CD1c-positive myeloid dendritic cell (primary cell): Measurements from ENCODE around the gene SPEN.
A peak's percentile ranks its signal among the peaks of the same experiment; 100 is the strongest.
"Not testable (repeated sequence)": the region's sequence is repeated elsewhere in the genome, so short reads cannot be mapped to it uniquely, and the experiment has no call there.

Experiments
- DNase-seq: peaks from one replicate; pipeline ENCODE4 v3.0.0-alpha.2; 2016; ENCODE audit errors: extremely low spot score

The SPEN gene

GRCh38 chr1:15834406-15835204 is 12.9 kb upstream of the SPEN start:
- peak; percentile 93 for DNase-seq

DNA sequence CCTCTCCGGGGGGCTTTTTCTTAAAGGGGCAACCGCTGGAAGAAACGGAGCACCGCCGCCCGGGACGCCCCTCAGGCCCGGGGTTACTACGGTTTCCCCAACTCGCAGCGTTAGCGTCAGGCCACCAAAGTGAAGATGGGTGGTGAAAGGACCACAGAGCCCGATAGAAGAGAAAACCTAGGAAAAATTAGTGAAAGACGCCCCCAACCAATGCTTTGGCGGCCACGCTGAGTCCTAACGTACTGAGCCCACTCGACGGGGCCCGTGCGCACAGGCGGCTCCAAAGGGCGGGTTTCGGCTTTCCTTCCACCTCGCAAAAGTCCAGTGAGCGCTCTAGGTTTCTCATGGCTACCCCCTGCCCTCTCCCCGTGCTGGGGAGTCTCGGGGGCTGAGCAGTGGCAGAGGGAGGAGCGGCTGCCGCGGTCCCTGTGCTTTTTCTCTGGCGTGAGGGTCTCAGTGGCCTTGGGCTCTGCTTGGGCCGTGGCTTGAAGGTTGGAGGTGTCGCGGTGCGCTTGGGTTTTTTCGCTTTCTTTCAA is 12.2 kb upstream of the SPEN start:
- DNase-seq: no peak

DNA sequence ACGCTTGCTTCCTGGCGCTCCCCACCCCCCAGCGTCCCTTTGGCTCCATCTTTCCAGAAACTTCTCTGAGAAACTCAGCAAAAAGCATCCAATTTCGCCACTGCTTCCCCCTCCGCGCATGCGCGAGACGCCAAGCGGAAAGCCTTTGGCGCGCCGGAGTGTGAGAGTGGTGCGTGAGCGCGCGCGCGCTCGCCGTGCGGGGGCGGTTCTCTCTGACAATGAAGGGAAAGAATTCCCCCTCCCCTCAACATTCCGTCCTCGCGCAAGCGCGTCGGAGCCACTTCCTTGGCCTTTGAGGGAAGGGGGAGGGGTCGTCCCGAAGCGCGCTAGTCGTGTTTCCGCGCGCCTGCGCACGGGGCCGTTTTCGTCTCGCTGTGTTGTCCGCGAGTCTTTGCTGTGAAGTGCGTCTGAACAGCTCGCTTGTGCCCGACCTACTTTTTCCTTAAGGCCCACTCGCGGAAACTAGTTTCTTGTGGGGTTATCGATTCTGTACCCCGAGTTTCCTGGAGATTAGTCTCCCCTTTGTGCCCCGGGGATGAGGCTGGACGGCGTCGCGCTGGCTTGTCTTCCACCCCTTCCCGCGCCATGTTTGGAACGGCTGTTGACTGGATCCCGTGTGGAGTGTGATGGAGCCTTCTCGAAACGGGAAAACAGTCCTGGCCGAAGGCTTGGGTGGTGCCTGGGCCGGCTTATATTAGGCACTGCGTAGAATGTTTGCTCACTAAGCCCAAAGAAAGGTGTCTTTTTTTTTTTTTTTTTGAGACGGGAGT is 11.6 kb upstream of the SPEN start:
- DNase-seq: peak; percentile 100

GRCh38 chr1:15836511-15836771 is 11.1 kb upstream of the SPEN start:
- not testable (repeated sequence) for DNase-seq

GRCh38 chr1:15836772-15837669 is 10.5 kb upstream of the SPEN start:
- DNase-seq: peak; percentile 98

DNA sequence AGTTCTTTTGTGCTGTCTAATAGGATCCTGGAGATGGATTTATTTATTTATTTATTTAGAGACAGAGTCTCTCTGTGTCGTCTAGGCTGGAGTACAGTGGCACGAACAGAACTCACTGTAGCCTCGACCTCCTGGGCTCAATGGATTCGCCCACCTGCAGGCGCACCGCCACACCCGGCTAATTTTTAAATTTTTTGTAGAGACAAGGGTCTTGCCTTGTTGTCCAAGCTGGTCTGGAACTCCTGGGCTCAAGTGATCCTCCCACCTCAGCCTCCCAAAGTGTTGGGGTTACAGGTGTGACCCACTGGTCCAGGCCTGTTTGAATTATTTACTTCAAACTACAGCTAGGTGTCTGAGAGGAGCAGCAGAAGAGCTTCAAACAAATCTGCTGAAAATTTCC is 9.6 kb upstream of the SPEN start:
- DNase-seq: no peak

DNA sequence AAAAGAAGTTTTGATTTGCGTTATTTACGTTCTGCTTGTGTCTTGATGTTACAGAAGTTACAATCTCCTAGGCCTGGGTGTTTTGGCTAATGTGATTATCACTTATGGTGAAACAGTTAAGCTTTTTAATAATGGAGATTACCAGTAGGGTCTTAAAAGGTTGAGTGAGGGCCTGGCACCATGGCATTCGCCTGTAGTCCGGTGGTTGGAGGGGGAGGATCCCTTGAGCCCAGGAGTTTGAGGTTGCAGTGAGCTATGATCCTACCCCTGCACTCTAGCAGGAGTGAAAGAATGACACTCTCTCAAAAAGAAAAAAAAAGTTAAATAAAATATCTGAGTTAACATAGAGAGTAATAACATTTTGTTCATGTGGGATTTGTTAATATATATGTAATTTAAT is 8.8 kb upstream of the SPEN start:
- DNase-seq: no peak

- DNase-seq: no peak
Observed at GRCh38 chr1:15843826-15844572, 3.5 kb upstream of the SPEN start.

- DNase-seq: not testable (repeated sequence)
Observed at GRCh38 chr1:15846056-15846455, 1.5 kb upstream of the SPEN start.

DNA sequence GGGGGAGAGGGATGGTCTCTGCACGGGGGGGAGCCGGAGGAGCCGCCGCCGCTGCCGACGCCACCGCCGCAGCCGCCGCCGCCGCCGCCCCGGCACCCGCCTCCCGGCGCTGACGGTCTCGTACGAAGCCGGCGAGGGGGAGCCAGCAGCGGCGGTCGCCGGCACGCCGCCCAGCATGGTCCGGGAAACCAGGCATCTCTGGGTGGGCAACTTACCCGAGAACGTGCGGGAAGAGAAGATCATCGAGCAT is 311 bp downstream of the SPEN start:
- DNase-seq: no peak

- DNase-seq: peak; percentile 79
Observed at GRCh38 chr1:15848143-15848928, 829 bp downstream of the SPEN start.

DNA sequence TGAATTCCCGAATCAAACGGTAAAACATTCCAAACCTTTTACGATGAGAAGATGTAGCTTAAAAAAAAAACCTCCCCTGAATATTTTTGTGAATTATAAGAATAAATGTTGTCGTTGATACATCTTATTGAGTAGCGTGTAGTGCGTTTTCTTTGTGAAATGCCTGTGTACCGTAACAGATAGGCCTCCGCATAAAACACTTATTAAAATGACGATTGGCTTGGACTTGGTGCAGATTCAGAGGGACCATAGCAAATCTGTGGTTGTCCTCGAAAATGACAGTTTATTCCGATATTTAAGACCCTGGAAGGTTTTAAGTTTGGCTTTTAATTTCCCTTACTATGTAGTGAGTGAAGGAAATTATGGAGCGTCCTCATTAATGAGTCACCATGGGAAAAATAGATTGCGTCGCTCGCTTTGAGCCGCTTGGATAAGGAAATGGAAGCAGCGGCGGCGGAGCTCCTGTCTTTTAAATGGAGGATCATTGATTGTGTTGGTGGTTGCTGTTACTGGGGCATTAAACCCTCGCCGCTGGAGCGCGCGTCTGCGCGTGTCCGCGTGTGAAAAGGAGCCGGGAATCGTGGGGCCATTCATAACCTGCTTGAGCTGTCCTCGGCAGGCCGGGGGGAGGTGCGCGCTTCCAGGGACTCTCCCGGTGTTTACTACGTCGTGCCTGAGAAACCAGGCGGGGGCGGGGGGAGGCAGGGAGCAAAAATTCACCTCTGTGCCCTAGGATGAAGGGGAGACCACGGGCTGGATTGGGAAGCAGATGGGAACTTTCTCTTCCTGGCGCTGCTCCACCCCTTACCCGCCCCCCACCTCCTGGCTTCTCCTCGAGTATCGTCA is 1.6 kb downstream of the SPEN start:
- peak; percentile 90 for DNase-seq

- peak; percentile 87 for DNase-seq
Observed at GRCh38 chr1:15849775-15850324, 2.3 kb downstream of the SPEN start.

- no peak for DNase-seq
Observed at GRCh38 chr1:15850471-15851001, 3.0 kb downstream of the SPEN start.

GRCh38 chr1:15851210-15852035 is 3.9 kb downstream of the SPEN start:
- DNase-seq: no peak

GRCh38 chr1:15852036-15852827 is 4.7 kb downstream of the SPEN start:
- peak; percentile 52 for DNase-seq

- DNase-seq: no peak
Observed at GRCh38 chr1:15852828-15853302, 5.4 kb downstream of the SPEN start.

GRCh38 chr1:15856888-15857287 is 9.4 kb downstream of the SPEN start:
- no peak for DNase-seq
